HepG2 (cell line): ENCODE results near the gene CCDC142. TPM values are rescaled to one million over a fixed set of nuclear protein-coding genes. Genes with fewer than 3 reads are reported as not detected.

Source experiments
- CEBPZ ChIP-seq: IDR thresholded peaks from 2 replicates; pipeline ENCODE4 v1.6.1; 2012; ENCODE audit warnings: low read length, improper control_type of control experiment
- HINFP ChIP-seq: sonication (generic); formaldehyde crosslinking; IDR thresholded peaks from 2 replicates; pipeline ENCODE4 v1.4.0; 2020; ENCODE audit warnings: low read depth, mild to moderate bottlenecking, missing genetic modification reagents
- HOXA7 ChIP-seq: sonication (generic); formaldehyde crosslinking; IDR thresholded peaks from 2 replicates; pipeline ENCODE4 v1.8.1; 2022; ENCODE audit warnings: mild to moderate bottlenecking, missing genetic modification reagents, moderate library complexity
- IKZF5 ChIP-seq: IDR thresholded peaks from 2 replicates; pipeline ENCODE4 v1.6.1; 2018; ENCODE audit warnings: missing genetic modification reagents, mild to moderate bottlenecking, missing compliant biosample characterization
- PAWR ChIP-seq: sonication (generic); formaldehyde crosslinking; IDR thresholded peaks from 2 replicates; pipeline ENCODE4 v1.4.0; 2020; ENCODE audit warnings: missing genetic modification reagents, mild to moderate bottlenecking, borderline replicate concordance
- RELA ChIP-seq: sonication (generic); formaldehyde crosslinking; IDR thresholded peaks from 2 replicates; pipeline ENCODE4 v1.4.0; 2020; ENCODE audit warnings: missing genetic modification reagents
- ZHX2 ChIP-seq, 2 experiments: sonication (generic) in 1 of 2; formaldehyde crosslinking in 1 of 2; IDR thresholded peaks; 2 replicates each; pipeline versions ENCODE4 v1.6.1 to v1.9.0; 2014 to 2022; ENCODE audit warnings: antibody characterized with exemption in 1 of 2, borderline replicate concordance in 1 of 2, inconsistent platforms in 1 of 2, low read depth in 1 of 2, missing genetic modification reagents in 1 of 2
- ZNF354B ChIP-seq: sonication (generic); formaldehyde crosslinking; IDR thresholded peaks from 2 replicates; pipeline ENCODE4 v1.8.0; 2022; ENCODE audit warnings: mild to moderate bottlenecking, missing genetic modification reagents
- ZNF552 ChIP-seq: sonication (generic); formaldehyde crosslinking; IDR thresholded peaks from 2 replicates; pipeline ENCODE4 v1.9.0; 2022; ENCODE audit warnings: missing genetic modification reagents, mild to moderate bottlenecking, borderline replicate concordance
- ZNF772 ChIP-seq: sonication (generic); formaldehyde crosslinking; IDR thresholded peaks from 2 replicates; pipeline ENCODE4 v1.5.0; 2020; ENCODE audit warnings: mild to moderate bottlenecking, missing genetic modification reagents
- ZNF775 ChIP-seq: sonication (generic); formaldehyde crosslinking; IDR thresholded peaks from 2 replicates; pipeline ENCODE4 v1.4.0; 2020; ENCODE audit warnings: missing genetic modification reagents, mild to moderate bottlenecking, moderate library complexity, borderline replicate concordance
- ZSCAN31 ChIP-seq: sonication (generic); formaldehyde crosslinking; IDR thresholded peaks from 2 replicates; pipeline ENCODE4 v1.5.0; 2020; ENCODE audit warnings: low read depth, mild to moderate bottlenecking, missing genetic modification reagents
- polyA plus RNA-seq, 8 experiments: library from polyadenylated mRNA; depleted of rRNA in 3 of 8; stranded (reverse) in 7 of 8; unstranded in 1 of 8; fragments of >200 nt; fragmentation: Illumina TruSeq in 4 of 8; extraction: Trizol in 4 of 8; gene quantifications; 2 replicates each; pipeline versions ENCODE4 v1.2.1 to v1.2.3, GENCODE V29; 2011 to 2016; ENCODE audit warnings: low read depth in 4 of 8, missing spikeins in 1 of 8, mixed read lengths in 1 of 8; ENCODE audit not compliant: insufficient read depth in 1 of 8
- total RNA-seq, 5 experiments: library from RNA; depleted of rRNA; stranded (reverse); fragments of >200 nt; fragmentation: Illumina TruSeq; extraction: Trizol; gene quantifications; 2 replicates each; pipeline ENCODE4 v1.2.3, GENCODE V29; 2016; ENCODE audit warnings: low read depth in 1 of 5
- TF ChIP-seq, protein P1 (sequence below): sonication (generic); formaldehyde crosslinking; IDR thresholded peaks from 2 replicates; pipeline ENCODE4 v1.5.0; 2020; ENCODE audit warnings: mild to moderate bottlenecking, missing genetic modification reagents, borderline replicate concordance

The CCDC142 gene
- total and polyA plus RNA-seq, 2 of the 13 experiments (the other 11 are each of a cell fraction or from before 2014, with no cell fraction given), result 14.7 to 30.4 TPM

DNA sequence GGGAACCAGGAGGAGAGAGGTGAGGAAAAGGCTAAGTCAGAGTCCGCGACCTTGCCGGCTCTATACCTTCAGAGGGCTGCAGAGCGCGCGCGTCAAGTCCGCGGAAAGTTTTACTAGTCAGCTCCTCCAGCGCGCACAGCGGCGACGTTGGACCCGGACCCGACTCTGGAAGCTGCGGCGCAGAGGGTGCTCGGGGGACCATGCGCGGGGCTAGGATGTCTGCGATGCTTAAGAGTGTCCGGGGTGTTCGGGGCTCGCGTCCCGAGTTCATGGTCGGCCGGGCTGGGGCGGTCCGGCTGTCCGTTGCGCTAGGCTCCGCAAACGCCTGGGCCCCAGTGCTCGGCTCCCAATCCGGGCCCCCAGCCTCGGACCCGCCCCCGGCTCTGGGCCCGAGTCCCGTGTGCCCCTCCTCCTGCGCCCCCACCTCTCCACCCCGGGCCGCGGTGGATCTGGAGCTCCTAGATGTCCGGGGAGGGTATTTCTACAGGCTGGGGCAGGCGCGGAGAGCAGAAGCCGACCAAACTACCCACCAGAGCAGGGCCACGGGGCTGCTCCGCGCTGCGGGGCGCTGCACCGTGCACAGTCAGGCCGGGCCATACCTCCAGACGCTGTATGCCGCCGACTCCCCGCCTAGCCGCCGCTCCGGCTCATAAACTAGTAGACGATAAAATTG lies 16.6 kb upstream of the CCDC142 start, which contains the start of gene LBX2 (continued):
- TF ChIP-seq, protein P1, sequence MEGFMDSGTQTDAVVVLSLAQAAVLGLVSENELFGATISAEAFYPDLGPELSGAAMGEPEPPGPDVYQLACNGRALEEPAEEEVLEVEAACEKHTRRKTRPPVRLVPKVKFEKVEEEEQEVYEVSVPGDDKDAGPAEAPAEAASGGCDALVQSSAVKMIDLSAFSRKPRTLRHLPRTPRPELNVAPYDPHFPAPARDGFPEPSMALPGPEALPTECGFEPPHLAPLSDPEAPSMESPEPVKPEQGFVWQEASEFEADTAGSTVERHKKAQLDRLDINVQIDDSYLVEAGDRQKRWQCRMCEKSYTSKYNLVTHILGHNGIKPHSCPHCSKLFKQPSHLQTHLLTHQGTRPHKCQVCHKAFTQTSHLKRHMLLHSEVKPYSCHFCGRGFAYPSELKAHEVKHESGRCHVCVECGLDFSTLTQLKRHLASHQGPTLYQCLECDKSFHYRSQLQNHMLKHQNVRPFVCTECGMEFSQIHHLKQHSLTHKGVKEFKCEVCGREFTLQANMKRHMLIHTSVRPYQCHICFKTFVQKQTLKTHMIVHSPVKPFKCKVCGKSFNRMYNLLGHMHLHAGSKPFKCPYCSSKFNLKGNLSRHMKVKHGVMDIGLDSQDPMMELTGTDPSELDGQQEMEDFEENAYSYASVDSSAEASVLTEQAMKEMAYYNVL (CRISPR knock-in tag), result no peak
- no peak for TF ChIP-seq ZHX2 (IDR thresholded peaks at IDR 0.05; ENCODE audit: low read depth)
- TF ChIP-seq ZHX2 (CRISPR knock-in tag; IDR thresholded peaks at IDR 0.05; ENCODE audit: borderline replicate concordance), result no peak
- peak; percentile 62; the same call in 1 of the 2 replicates for TF ChIP-seq ZSCAN31 (CRISPR knock-in tag)
- TF ChIP-seq PAWR (CRISPR knock-in tag), result no peak
- TF ChIP-seq ZNF775 (CRISPR knock-in tag), result no peak
- TF ChIP-seq ZNF772 (CRISPR knock-in tag), result peak; percentile 26; the same call in 1 of the 2 replicates
- no peak for TF ChIP-seq HOXA7 (CRISPR knock-in tag)
- no peak for TF ChIP-seq IKZF5
- TF ChIP-seq CEBPZ, result no peak
- no peak for TF ChIP-seq HINFP (CRISPR knock-in tag)
- TF ChIP-seq ZNF552 (CRISPR knock-in tag), result no peak
- TF ChIP-seq ZNF354B (CRISPR knock-in tag), result no peak
- no peak for TF ChIP-seq RELA
